KBM-7 (cell line): Measurements from ENCODE around the gene NASP.
A peak's percentile ranks its signal among the peaks of the same experiment; 100 is the strongest.

Source experiments
- DNase-seq: peaks from one replicate; pipeline ENCODE4 v3.0.0-alpha.2; 2015
- in situ Hi-C: fragments of 300-500 bp; cut with MboI; formaldehyde crosslinking; loops from 2 replicates; pipeline ENCODE4 v1.14.3; 2020; ENCODE audit warnings: low sequenced_read_pairs, low pct_unique_long_range_greater_than_20kb, mixed read lengths

NASP gene

GRCh38 chr1:45583666-45584350 is at the start of gene NASP:
Gene NASP, plus strand, starts transcription at chr1:45584041. Its CDS starts 106 bp downstream, at chr1:45584147.
- peak; percentile 96 for DNase-seq
- in situ Hi-C loops: no loop called here

- in situ Hi-C loops: no loop called here
- DNase-seq: no peak
These were observed 47.7 kb upstream of the NASP start for GRCh38 chr1:45535988-45536766.

GRCh38 chr1:45536886-45537285 is 47.0 kb upstream of the NASP start:
- in situ Hi-C loops: no loop called here

GRCh38 chr1:45541193-45541592 is 42.6 kb upstream of the NASP start:
- in situ Hi-C loops: no loop called here
- DNase-seq: no peak

More at GRCh38 chr1:45536886-45537285, 47.0 kb upstream of the NASP start:
- DNase-seq: no peak

GRCh38 chr1:45542591-45542990 is 41.2 kb upstream of the NASP start:
- DNase-seq: no peak
- in situ Hi-C loops: no loop called here

GRCh38 chr1:45543581-45544417 is 40.0 kb upstream of the NASP start:
- DNase-seq: peak; percentile 97
- in situ Hi-C loops: no loop called here

- DNase-seq: no peak
- in situ Hi-C loops: no loop called here
These were observed 39.3 kb upstream of the NASP start for GRCh38 chr1:45544530-45544929.

- no peak for DNase-seq
These were observed 38.8 kb upstream of the NASP start for GRCh38 chr1:45545019-45545493.

GRCh38 chr1:45545553-45546310 is 38.1 kb upstream of the NASP start:
- DNase-seq: no peak
- in situ Hi-C loops: no loop called here

More at GRCh38 chr1:45545019-45545493, 38.8 kb upstream of the NASP start:
- in situ Hi-C loops: no loop called here

- in situ Hi-C loops: no loop called here
- peak; percentile 95 for DNase-seq
These were observed 33.2 kb upstream of the NASP start, which contains the start of gene AKR1A1 for GRCh38 chr1:45550401-45551351. Gene AKR1A1, plus strand, starts transcription at chr1:45550826. Its CDS starts 10,969 bp downstream, at chr1:45561795.

- in situ Hi-C loops: no loop called here
- peak; percentile 36 for DNase-seq
These were observed 32.2 kb upstream of the NASP start for GRCh38 chr1:45551684-45552083.

- in situ Hi-C loops: no loop called here
- DNase-seq: no peak
These were observed 31.5 kb upstream of the NASP start for GRCh38 chr1:45552331-45552730.

- DNase-seq: no peak
These were observed 29.6 kb upstream of the NASP start for GRCh38 chr1:45554198-45554597.

GRCh38 chr1:45557422-45557944 is 26.4 kb upstream of the NASP start:
- DNase-seq: no peak
- in situ Hi-C loops: no loop called here

More at GRCh38 chr1:45554198-45554597, 29.6 kb upstream of the NASP start:
- in situ Hi-C loops: no loop called here

- in situ Hi-C loops: no loop called here
These were observed 20.0 kb upstream of the NASP start for GRCh38 chr1:45563843-45564242.

GRCh38 chr1:45566722-45567121 is 17.1 kb upstream of the NASP start:
- DNase-seq: no peak
- in situ Hi-C loops: no loop called here

More at GRCh38 chr1:45563843-45564242, 20.0 kb upstream of the NASP start:
- DNase-seq: no peak

- in situ Hi-C loops: no loop called here
- no peak for DNase-seq
These were observed 15.9 kb upstream of the NASP start for GRCh38 chr1:45567911-45568310.
